Activated CD4-positive, alpha-beta T cell treated with anti-CD3 and anti-CD28 coated beads, Interleukin-10, Interleukin-2, amounts not matched to agents 100 ng/mL and 50 ng/mL, durations not matched to agents 16 hours and 8 hours (primary cell): ENCODE results near the gene FOXG1.

Experiments
- DNase-seq: peaks from one replicate; pipeline ENCODE4 v3.0.0-alpha.2; 2020

Gene FOXG1

DNA sequence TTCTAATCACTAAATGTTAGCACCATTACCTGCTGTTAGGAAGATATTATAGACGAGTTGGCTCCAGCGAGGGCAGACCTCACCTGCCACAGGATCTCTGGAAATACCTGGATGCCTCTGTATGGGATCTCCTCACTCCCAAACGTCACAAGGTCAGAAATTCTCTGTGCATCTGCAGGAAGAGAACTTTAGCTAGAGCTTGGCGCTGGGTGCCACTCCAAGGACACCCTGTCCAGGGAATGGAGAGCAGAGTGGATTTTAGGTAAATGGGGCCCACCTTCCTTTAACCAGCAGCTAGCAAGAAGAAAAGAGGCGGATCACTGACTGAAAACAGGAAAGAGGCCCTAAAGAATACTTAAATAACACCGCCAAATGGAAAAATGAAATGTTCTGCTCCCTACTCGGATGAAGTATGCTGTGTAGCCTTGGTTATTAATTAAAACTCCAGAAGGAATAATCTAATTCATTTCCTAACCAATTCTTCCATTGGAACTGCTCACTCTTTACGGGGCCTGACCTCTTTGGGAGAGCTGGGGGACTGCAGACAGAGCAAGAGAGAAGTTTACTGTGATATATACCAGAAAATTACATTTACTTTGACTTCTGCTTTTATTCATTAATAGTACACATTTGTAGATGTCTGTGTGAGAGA lies 4.2 kb upstream of the FOXG1 start:
- no peak for DNase-seq

DNA sequence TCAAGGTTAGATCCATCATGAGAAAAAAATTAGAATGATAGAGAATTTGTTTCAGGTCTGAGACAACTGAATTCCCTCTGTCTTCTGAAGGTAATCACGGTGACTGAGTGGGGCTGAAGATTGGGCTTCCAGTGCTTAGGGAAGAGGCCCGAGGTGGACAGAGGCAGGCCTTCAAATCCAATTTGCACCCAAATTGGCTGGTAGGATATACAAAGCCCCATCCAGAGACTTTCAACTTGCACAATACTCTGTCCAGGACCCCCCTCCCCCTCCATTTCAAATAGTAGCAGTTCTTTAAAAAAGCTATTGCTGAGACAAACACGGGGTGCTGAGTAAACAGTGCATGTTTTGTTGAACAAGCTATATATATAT lies 3.6 kb upstream of the FOXG1 start:
- DNase-seq: no peak

DNA sequence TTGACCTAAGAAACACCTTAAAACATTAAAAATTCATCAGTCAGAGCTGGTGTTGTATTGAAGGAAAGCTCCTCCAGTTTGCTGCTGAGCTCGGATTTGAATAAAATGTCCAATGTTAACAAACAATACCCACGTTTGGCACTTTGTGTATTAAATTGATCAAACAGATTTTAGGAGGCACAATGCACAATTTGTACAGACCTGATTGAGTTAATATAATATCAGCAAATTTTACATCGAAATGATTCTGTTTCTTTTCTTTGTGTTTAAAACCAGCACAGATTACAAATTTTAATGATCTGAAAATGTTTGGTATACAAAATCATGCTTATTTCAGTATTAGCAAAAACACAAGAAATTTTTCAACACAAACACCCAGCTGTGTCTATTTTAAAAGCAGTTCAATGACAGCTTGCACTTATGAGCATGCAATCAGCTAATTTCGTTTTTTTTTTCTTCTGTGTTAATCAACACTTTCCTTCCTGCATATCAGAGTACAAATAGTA lies 2.8 kb upstream of the FOXG1 start:
- no peak for DNase-seq

DNA sequence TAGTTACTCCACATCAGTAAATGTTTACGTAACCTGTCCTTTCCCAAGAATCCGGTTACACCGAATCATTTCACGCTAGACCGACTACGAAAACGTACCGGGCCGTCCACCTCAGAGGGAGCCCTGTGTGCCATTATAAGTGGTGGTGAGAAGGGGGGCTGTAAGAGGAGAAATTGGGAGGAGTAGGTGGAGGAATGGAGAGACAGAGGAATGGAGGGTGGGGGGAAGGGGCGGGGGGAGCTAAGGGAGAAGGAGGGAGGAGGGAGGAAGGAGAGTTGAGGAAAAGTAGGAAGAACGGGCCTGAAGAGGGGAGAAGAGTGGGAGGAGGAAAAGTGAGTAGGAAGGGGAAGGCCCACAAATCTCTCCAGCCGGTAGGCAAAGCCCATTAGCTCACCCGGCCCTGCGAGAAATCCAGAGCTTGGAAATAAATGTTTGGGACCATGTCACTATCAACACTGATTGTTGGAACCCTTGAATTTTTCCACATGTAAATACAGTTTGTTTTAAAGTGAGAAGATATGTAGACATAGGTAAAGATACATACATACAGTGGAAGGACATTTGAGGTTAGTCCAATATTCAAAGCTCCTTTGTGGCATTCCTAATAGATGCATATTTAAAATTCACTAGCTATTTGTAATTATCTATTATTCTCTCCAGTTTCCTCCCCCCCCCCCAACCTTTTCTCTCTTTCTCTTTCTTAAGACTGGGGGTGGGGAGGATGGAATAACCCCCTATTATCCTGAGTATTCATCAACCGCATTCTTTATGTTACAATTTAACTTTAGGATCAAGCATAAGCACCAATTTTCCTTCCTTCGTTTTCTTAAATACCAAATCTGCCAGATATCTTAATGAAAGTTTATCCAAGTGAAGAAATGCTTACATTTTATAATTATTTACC lies 2.1 kb upstream of the FOXG1 start:
- DNase-seq: no peak

DNA sequence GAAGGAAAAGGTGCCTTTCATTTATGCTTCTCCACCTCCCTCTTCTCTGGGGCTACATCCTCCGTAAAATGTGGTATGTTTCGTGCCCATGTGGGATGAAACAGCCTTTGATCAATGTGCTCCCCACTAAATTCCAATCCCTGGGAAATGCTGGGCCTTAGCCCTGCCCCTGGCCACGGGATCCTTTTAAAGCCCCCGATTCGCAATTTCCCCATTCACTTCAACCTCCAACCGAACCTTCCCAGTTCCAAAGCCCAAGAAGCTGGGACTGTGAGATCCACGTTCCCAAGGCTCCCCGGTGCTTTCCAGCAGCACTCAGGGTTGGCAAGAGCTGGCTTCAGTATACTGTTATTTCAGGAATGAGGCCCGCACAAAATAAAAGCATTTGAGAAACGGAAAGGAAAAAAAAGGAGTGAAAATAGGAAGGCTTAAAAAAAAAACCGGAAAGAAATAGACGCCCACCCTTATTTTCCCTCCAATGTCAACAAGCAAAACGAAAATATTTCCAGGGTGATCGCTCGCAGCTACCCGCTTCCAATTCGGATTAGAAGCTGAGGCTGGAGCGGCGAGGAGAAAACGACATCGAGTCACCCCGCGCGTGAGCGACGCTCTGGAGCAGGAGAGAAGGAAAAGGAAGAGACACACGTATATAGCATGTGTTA lies 1.3 kb upstream of the FOXG1 start:
- no peak for DNase-seq

DNA sequence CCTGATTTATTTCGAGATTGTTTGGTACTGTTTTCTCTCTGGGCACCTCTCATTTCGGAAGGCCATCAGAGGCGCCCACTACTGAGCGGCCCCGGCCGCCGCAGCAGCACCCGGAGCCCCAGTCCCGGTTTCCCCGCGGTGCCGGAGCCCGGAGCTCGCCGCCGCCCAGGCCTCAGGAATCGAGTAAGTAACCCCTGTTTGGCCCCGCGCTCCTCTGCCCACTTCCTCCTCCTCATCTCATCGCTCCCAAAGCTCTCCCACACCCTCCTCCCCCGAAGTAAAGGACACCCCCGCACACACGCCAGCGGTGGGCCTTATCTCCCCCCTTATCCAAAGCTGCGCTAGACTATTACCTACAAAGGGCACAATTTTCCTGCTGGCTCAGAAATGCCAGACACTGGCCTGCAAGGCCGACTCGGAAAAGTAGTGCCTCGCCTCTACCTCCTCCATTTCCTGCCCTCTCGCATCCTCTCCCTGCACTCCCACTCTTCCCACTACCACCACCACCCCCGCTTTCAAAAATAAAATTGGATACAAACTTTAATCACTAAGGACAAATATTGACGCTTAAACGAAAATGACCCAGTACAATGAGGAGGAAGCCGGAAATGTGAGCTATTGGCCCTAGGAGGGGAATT lies 637 bp upstream of the FOXG1 start:
- no peak for DNase-seq

DNA sequence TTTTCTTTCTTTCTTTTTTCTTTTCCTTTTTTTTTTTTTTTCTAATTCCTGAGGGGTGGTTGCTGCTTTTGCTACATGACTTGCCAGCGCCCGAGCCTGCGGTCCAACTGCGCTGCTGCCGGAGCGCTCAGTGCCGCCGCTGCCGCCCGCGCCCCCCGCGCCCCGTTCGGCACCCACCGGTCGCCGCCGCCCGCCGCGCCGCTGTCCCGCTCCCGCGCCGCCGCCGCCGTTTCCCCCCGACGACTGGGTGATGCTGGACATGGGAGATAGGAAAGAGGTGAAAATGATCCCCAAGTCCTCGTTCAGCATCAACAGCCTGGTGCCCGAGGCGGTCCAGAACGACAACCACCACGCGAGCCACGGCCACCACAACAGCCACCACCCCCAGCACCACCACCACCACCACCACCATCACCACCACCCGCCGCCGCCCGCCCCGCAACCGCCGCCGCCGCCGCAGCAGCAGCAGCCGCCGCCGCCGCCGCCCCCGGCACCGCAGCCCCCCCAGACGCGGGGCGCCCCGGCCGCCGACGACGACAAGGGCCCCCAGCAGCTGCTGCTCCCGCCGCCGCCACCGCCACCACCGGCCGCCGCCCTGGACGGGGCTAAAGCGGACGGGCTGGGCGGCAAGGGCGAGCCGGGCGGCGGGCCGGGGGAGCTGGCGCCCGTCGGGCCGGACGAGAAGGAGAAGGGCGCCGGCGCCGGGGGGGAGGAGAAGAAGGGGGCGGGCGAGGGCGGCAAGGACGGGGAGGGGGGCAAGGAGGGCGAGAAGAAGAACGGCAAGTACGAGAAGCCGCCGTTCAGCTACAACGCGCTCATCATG lies 654 bp downstream of the FOXG1 start:
- no peak for DNase-seq

DNA sequence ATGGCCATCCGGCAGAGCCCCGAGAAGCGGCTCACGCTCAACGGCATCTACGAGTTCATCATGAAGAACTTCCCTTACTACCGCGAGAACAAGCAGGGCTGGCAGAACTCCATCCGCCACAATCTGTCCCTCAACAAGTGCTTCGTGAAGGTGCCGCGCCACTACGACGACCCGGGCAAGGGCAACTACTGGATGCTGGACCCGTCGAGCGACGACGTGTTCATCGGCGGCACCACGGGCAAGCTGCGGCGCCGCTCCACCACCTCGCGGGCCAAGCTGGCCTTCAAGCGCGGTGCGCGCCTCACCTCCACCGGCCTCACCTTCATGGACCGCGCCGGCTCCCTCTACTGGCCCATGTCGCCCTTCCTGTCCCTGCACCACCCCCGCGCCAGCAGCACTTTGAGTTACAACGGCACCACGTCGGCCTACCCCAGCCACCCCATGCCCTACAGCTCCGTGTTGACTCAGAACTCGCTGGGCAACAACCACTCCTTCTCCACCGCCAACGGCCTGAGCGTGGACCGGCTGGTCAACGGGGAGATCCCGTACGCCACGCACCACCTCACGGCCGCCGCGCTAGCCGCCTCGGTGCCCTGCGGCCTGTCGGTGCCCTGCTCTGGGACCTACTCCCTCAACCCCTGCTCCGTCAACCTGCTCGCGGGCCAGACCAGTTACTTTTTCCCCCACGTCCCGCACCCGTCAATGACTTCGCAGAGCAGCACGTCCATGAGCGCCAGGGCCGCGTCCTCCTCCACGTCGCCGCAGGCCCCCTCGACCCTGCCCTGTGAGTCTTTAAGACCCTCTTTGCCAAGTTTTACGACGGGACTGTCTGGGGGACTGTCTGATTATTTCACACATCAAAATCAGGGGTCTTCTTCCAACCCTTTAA lies 1.5 kb downstream of the FOXG1 start:
- DNase-seq: peak; percentile 9

DNA sequence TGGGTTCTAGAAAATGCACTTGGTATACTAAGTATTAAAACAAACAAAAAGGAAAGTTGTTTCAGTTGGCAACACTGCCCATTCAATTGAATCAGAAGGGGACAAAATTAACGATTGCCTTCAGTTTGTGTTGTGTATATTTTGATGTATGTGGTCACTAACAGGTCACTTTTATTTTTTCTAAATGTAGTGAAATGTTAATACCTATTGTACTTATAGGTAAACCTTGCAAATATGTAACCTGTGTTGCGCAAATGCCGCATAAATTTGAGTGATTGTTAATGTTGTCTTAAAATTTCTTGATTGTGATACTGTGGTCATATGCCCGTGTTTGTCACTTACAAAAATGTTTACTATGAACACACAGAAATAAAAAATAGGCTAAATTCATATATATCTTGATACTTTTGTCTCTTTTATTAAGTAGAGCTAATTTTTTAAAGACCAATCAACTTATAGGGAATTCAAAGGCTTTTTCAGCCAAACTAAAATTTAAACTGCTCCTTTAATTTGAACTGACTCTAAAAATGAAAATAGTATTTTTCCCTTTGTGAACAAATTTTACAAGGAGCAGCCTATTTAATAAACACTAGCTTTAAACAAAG lies 2.8 kb downstream of the FOXG1 start:
- no peak for DNase-seq

DNA sequence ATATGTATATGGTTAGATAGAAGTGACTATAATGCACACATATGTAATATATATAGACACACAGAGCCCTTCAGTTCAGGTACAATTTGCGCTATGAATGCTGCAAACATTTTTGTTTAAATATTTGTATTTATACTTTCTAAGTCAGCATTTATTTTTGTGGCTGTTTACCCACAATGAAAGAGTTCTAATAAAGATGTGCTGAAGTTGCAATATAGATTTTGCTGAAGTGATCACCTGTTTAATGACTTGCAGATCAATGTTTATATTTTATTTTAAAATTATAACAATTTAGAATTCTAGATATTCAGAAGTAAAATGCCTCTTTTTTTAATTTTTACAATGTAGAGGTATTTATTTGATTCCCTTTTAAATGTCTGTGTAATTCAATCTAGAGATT lies 3.5 kb downstream of the FOXG1 start:
- no peak for DNase-seq

DNA sequence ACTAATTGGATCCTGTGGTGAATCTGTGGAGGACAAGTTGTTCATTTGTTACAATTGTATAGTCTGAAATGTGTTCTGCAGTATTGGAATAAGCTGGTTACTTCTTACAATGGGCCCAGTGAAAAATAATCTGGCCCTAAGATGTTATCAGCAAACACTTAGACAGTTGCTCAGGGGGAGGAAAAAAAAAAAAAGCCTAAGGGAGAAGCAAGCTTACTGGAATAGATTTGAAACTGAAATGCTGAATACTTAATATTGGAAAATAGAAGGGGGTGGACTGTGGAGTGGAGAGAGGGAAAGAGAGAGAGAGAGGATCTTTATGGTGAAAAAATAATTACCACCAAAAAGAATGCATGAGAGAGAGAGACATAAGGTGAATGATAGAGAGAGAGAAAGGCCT lies 4.0 kb downstream of the FOXG1 start:
- no peak for DNase-seq

DNA sequence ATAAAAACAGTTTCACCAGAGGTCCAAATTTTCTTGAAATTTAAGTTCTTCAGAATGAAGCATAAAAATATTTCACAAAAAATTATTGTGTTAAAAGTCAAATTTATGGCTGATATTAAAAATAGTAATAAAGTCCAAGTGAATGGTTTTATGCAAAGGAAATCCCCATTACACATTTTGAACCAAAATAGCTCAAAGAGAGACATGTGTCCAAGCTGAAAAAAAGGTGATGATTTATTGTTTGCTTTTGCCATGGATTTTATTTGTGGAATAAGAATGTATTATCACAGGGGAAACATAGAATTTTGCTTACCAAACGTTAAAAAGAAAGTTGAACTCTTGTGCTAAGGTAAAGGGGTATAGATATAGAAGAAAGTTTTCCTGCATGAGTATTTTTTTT lies 4.6 kb downstream of the FOXG1 start:
- no peak for DNase-seq

DNA sequence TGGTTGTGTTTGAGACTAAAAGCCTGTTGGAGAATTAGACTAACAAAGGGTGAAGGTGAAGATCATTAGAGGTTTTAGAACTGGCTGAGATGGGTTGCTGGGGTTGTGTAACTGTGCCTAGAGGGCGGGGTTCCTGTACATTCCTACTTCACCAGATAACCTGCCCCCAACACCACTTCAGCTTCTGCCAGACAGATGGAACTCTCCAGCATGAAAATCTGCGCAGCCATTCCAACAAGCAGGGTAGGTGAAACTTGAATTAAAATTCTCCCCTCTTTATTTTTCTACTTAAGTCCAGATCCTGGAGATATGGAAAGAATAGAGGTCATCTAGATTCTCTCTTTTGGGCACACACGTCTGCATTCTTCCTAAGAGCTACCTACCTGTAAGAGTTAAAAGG lies 6.0 kb downstream of the FOXG1 start:
- no peak for DNase-seq

DNA sequence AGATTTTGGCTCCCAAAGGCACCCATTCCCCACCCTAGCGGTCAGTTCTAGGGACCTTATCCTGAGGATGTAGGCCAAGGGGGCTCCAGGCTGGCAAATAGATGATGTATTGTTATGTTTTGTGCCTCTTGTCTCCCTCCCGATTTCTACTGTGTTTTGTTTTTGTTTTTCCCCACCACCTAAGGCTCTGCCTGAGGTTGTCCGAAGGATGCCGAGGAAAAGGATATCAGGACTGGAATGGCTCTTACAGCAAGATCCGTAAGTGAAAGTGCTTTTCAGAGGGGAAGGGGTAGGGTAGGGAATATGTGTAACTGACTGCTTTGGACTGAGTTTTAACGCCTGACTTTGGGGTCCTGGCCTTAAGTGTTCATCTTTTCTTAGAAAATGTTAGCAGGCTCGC lies 6.6 kb downstream of the FOXG1 start:
- no peak for DNase-seq

DNA sequence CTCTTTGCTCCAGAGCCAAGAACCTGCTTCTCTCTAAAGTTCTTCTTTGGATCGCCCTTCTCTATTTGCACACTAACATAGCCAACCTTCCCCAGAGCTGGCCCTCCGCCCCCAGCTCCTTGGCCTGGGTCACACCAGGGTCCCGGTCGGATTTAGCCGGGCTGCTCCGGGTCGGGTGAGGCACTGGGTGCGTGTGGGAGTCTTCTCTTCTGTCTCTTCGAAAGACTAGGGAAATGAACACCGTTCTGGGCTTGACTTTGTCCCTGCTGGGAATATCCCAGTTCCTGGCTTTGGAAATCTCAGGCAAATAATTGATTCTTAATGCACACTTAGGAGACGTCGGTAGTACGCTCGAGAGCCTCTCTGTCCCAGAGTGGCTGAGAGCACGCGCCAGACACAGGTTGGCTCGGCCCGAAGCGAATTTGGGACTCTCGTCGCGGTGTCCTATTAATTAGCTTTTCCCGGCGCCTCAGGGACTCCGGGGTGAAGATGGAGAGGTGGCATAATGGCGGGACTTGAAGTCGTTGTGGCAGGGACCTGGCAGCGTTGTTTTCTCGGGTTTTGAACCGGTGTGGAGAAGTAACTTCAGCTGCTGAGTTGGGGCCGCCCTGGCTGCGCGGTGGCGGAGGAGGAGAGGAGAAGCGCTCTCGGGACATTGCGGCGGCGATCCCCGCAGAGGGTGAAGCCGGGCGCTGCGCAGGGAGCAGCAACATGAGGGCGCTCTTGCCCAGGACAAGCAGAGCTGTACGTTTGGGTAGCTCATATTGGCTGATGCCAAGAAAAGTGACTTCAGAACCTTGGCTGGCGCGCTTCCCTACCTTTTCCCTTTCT lies 7.5 kb downstream of the FOXG1 start:
- no peak for DNase-seq

DNA sequence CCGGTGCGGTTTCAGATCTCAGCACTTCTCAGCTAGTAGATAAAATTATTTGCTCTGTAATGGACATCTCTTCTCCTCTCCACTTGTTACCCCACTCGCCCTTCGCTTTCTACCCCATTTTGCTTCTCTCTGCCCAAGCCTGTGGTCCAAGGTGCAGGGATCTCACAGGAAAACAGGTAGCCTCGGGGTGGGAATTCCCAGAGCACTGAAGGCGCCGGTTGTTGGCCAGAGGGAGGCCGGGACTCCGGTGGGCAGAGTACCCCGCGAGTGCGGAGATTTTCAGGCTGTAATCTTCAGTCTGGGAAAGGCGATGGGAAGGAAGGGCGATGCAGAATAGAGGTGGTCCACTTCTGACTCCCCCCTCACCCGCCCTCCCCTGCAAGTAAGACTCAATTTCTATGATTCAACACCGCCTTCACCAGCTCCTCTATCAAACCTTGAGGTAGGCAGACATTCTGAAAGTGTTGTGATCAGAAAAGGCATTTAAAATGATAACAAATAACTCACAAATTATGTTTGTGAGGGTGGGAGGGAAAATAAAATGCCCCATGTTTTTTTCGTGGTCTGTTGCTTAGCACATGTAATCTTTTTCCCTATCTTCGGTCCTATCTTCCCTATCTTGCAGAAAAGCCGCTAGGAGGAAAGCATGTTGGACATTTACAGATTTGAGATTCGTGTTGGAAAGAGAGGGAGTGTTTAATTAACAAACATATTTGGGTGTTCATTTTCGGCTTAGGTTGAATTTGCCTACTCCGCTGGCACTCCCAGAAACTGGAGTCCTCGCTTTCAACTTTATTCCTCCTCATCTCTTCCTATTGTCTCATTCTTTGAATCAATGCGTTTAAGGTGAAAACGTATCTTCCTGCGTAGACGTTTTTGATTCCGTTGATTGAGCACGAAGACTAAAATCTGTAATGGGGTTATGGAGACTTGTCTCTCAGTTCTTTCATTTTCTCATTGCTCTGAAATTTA lies 8.5 kb downstream of the FOXG1 start:
- DNase-seq: no peak

DNA sequence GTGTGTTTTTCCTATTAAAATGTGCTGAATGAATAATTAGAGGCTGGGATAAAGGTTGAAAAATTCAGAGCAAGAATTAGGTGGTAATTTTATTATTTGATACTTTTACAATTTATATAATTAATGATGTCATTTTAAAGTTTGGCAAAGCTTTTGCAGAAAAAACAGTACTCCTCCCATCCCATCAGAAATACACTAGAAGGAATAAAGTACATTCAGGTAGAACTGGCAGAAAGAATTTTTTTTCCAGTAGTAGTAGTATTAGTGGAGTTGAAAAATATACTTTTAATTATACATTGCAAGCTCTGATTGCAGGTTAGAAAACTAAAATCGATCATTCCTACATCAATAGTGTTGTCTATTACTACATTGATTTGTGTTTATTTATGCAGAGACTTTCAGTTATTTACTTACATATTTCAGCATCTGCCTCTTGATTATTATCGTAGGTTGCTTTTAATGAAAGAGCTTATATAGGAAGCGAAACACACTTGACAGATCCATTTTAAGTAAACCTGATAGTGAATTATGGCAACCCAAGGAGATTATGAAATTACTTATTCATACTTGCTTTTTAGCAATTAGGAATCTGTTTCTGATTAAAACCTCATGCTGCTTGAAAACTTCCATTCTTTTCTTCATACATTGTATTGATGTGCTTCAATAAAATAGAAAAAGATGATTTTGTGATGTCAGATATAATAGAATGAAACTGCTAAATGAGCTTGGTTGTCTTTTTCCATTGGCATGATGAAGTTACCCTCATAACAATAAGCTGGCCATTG lies 10.1 kb downstream of the FOXG1 start:
- DNase-seq: no peak
